Hepatocyte (in vitro differentiated cells): ENCODE measurements around the gene SLC30A1.

Source experiments
- CTCF ChIP-seq: fragments of 200-600 bp; sonication (generic); IDR thresholded peaks from 2 replicates; pipeline ENCODE4 v1.5.1; 2016; ENCODE audit warnings: antibody characterized with exemption, mild to moderate bottlenecking; ENCODE audit not compliant: poor library complexity
- EZH2 ChIP-seq: fragments of 200-600 bp; sonication (generic); IDR thresholded peaks from 2 replicates; pipeline ENCODE4 v1.6.1; 2016; ENCODE audit warnings: antibody characterized with exemption, mild to moderate bottlenecking, borderline replicate concordance

DNA sequence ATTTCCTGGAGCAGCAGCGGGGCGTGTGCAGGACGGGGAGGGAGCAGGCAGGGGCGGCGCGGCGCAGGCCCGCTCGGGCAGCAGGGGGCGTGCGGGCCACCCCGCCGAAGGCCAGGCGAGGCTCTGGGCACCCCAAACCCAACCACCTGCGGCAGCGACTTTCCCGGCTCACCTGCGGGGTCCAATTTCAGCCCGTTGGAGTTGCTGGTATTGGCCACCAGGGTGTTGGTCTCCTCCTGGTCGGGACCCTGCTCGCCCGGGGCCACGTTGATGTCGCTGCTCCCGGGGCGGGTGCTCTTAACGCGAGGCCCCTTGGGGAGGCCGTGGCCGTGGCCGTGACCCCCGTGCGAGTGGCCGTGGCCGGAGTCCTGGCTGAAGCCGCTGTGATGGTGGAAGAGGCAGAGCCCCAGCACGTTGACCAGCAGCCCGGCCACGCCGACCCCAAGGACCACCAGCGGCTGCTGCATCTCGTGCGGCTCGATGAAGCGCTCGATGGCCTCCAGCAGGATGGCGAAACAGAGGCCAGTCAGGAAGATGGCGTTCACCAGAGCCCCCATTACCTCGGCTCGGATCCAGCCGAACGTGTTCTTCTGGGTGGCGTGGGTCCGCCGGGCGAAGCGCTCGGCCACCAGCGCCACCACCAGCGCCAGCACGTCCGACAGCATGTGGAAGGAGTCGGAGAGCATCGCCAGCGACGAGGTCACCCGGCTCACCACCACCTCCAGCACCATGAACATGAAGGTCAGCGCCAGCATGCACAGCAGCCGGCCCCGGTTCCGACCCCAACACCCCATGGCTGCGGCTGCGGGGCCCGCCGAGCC lies 932 bp downstream of the SLC30A1 start:
- TF ChIP-seq CTCF (peak; percentile 71), EZH2 (no peak)
